Activated gamma-delta T cell treated with Interleukin-2 at 50 U/mL for 16 hours (primary cell): Measurements from ENCODE around the gene LYVE1.

Experiments
- DNase-seq: peaks from one replicate; pipeline ENCODE4 v3.0.0-alpha.2; 2020

The LYVE1 gene

GRCh38 chr11:10551845-10552352, 16.6 kb downstream of the LYVE1 start:
- no peak for DNase-seq

GRCh38 chr11:10551290-10551592, 17.2 kb downstream of the LYVE1 start:
- no peak for DNase-seq

GRCh38 chr11:10550503-10551289, 17.8 kb downstream of the LYVE1 start:
- no peak for DNase-seq

- DNase-seq = no peak
These were observed 23.7 kb downstream of the LYVE1 start for GRCh38 chr11:10544491-10545465.

GRCh38 chr11:10543782-10544181, 24.7 kb downstream of the LYVE1 start:
- DNase-seq = no peak

- no peak for DNase-seq
These were observed 25.7 kb downstream of the LYVE1 start for GRCh38 chr11:10542776-10543175.

GRCh38 chr11:10541561-10541930, 26.9 kb downstream of the LYVE1 start:
- no peak for DNase-seq

GRCh38 chr11:10540915-10541560, 27.4 kb downstream of the LYVE1 start, which contains the start of gene RNF141:
RNF141 (minus strand) TSS chr11:10541187; CDS start chr11:10534158, 7,029 bp downstream.
- peak; percentile 94 for DNase-seq

- DNase-seq = no peak
These were observed 27.9 kb downstream of the LYVE1 start for GRCh38 chr11:10540546-10540914.

- no peak for DNase-seq
These were observed 29.1 kb downstream of the LYVE1 start for GRCh38 chr11:10539339-10539738.

- DNase-seq = no peak
These were observed 29.5 kb downstream of the LYVE1 start for GRCh38 chr11:10538924-10539323.

- no peak for DNase-seq
These were observed 30.9 kb downstream of the LYVE1 start for GRCh38 chr11:10537600-10537999.

GRCh38 chr11:10534316-10534715, 34.1 kb downstream of the LYVE1 start:
- DNase-seq = no peak

GRCh38 chr11:10533323-10533722, 35.1 kb downstream of the LYVE1 start:
- DNase-seq = no peak

- DNase-seq = no peak
These were observed 35.9 kb downstream of the LYVE1 start for GRCh38 chr11:10532526-10532925.

- DNase-seq = no peak
These were observed 39.2 kb downstream of the LYVE1 start for GRCh38 chr11:10529279-10529678.

GRCh38 chr11:10528121-10528520, 40.3 kb downstream of the LYVE1 start:
- DNase-seq = no peak

GRCh38 chr11:10526974-10527918, 41.2 kb downstream of the LYVE1 start:
- DNase-seq = no peak

- no peak for DNase-seq
These were observed 44.0 kb downstream of the LYVE1 start for GRCh38 chr11:10524471-10524870.

- no peak for DNase-seq
These were observed 45.5 kb downstream of the LYVE1 start for GRCh38 chr11:10522921-10523320.

- no peak for DNase-seq
These were observed 46.2 kb downstream of the LYVE1 start for GRCh38 chr11:10522276-10522675.

- no peak for DNase-seq
These were observed 47.9 kb downstream of the LYVE1 start for GRCh38 chr11:10520562-10520961.
